Measurements from ENCODE around the gene CDC26.

- no peak for TF ChIP-seq CEBPB (IDR thresholded peaks at IDR 0.05)
- no peak for TF ChIP-seq REST (IDR thresholded peaks at IDR 0.05; ENCODE audit: low read depth)
- no peak for TF ChIP-seq YY1 (IDR thresholded peaks at IDR 0.05; ENCODE audit: low read depth)
- TF ChIP-seq TAF1 (IDR thresholded peaks at IDR 0.05; ENCODE audit: low read depth) = no peak
- no peak for TF ChIP-seq TCF12 (IDR thresholded peaks at IDR 0.05; ENCODE audit: low read depth)
- no peak for TF ChIP-seq RAD21 (IDR thresholded peaks at IDR 0.05; ENCODE audit: low read depth)
- TF ChIP-seq CREB1 (IDR thresholded peaks at IDR 0.05; ENCODE audit: low read depth) = no peak
- TF ChIP-seq FOXM1 (IDR thresholded peaks at IDR 0.05; ENCODE audit: borderline replicate concordance, low read depth) = no peak
Observed at GRCh38 chr9:113281356-113281755, 6.0 kb upstream of the CDC26 start.

Measured in Ishikawa (cell line).